ENCODE measurements around the gene PHF1. TPM values are rescaled to one million over a fixed set of nuclear protein-coding genes. Genes with fewer than 3 reads are reported as not detected.

The PHF1 gene
- total and polyA plus RNA-seq, 2 of the 13 experiments (the other 11 are each of a cell fraction or from before 2014, with no cell fraction given): 25.4 to 61.9 TPM

DNA sequence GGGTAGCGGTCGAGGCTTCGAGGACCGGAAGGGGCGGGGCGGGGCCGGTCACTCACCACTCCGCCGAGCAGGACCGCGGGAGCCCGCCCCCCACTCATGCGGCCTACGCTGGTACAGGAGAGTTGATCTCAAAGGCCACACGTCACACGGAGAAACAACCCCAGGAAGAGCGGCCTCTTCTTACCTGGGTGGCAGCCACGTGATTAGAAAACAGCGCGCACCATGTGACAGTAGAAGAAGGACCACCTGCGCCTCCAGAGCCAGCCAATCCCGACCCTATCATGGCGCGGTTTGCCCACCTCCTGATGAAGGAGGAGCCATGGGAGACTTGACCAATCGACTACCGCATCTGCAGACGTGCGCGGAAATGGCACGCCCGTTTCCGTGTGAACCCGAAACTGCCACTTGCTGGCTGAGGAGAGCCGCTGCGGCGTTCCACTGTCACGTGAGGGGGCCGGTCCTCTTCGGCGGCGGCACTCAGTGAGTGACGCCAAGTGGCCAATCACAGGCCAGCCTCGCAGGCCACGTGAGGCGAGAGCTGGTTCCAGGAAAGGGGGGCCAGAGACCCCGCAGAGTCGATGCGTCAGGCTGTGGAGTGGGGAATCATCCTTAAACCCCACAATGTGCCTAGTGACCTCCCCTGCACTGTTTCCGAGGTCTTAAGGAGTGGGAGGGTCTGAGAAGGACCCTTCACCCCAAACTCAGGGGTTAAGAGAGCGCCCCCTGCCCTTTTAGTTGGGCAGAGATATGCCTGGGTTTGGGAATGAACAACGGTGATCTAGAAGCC is 7.3 kb downstream of the PHF1 start, which contains the start of gene CUTA (continued):
- no peak for TF ChIP-seq HNF4G (IDR thresholded peaks at IDR 0.05; ENCODE audit: borderline replicate concordance, low read depth, low read length)
- TF ChIP-seq HNF4G (CRISPR knock-in tag; IDR thresholded peaks at IDR 0.05; ENCODE audit: borderline replicate concordance, low read depth): peak; percentile 21; the same call in 1 of the 2 replicates
- TF ChIP-seq GATA4 (IDR thresholded peaks at IDR 0.05; ENCODE audit: borderline replicate concordance, low read depth): 0 out of 2 replicates have a peak, but pooled peaks have one; percentile 62
- TF ChIP-seq, protein P1, sequence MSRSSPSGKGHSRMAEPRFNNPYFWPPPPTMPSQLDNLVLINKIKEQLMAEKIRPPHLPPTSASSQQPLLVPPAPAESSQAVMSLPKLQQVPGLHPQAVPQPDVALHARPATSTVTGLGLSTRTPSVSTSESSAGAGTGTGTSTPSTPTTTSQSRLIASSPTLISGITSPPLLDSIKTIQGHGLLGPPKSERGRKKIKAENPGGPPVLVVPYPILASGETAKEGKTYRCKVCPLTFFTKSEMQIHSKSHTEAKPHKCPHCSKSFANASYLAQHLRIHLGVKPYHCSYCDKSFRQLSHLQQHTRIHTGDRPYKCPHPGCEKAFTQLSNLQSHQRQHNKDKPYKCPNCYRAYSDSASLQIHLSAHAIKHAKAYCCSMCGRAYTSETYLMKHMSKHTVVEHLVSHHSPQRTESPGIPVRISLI (CRISPR knock-in tag; IDR thresholded peaks at IDR 0.05; ENCODE audit: borderline replicate concordance): 0 out of 2 replicates have a peak, but pooled peaks have one; percentile 38
- peak; percentile 4 for TF ChIP-seq KLF9 (CRISPR knock-in tag; IDR thresholded peaks at IDR 0.05; ENCODE audit: low read depth)
- TF ChIP-seq CREM (IDR thresholded peaks at IDR 0.05): peak; percentile 89
- TF ChIP-seq CREM (CRISPR knock-in tag; IDR thresholded peaks at IDR 0.05): no peak
- no peak for TF ChIP-seq NCOR1 (IDR thresholded peaks at IDR 0.05; ENCODE audit: borderline replicate concordance, low read length)
- TF ChIP-seq ZNF264 (CRISPR knock-in tag; IDR thresholded peaks at IDR 0.05): peak; percentile 78
- TF ChIP-seq, protein P2, sequence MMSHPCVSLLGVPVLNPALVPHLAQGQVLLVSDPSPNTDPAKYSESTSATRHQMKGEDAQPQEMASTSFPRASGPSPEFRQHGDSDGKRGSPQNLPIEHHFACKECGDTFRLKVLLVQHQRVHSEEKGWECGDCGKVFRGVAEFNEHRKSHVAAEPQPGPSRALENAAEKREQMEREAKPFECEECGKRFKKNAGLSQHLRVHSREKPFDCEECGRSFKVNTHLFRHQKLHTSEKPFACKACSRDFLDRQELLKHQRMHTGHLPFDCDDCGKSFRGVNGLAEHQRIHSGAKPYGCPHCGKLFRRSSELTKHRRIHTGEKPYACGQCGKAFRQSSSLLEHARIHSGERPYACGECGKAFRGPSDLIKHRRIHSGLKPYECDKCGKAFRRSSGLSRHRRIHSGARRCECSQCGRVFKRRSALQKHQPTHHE (CRISPR knock-in tag; IDR thresholded peaks at IDR 0.05; ENCODE audit: borderline replicate concordance): peak; percentile 62
- TF ChIP-seq TEAD2 (CRISPR knock-in tag; IDR thresholded peaks at IDR 0.05): 0 out of 2 replicates have a peak, but pooled peaks have one; percentile 92
- TF ChIP-seq, protein P3, sequence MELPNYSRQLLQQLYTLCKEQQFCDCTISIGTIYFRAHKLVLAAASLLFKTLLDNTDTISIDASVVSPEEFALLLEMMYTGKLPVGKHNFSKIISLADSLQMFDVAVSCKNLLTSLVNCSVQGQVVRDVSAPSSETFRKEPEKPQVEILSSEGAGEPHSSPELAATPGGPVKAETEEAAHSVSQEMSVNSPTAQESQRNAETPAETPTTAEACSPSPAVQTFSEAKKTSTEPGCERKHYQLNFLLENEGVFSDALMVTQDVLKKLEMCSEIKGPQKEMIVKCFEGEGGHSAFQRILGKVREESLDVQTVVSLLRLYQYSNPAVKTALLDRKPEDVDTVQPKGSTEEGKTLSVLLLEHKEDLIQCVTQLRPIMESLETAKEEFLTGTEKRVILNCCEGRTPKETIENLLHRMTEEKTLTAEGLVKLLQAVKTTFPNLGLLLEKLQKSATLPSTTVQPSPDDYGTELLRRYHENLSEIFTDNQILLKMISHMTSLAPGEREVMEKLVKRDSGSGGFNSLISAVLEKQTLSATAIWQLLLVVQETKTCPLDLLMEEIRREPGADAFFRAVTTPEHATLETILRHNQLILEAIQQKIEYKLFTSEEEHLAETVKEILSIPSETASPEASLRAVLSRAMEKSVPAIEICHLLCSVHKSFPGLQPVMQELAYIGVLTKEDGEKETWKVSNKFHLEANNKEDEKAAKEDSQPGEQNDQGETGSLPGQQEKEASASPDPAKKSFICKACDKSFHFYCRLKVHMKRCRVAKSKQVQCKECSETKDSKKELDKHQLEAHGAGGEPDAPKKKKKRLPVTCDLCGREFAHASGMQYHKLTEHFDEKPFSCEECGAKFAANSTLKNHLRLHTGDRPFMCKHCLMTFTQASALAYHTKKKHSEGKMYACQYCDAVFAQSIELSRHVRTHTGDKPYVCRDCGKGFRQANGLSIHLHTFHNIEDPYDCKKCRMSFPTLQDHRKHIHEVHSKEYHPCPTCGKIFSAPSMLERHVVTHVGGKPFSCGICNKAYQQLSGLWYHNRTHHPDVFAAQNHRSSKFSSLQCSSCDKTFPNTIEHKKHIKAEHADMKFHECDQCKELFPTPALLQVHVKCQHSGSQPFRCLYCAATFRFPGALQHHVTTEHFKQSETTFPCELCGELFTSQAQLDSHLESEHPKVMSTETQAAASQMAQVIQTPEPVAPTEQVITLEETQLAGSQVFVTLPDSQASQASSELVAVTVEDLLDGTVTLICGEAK (IDR thresholded peaks at IDR 0.05): no peak
- TF ChIP-seq, protein P3 (CRISPR knock-in tag; IDR thresholded peaks at IDR 0.05): peak; percentile 27; the same call in 1 of the 2 replicates
- TF ChIP-seq PRPF4 (IDR thresholded peaks at IDR 0.05; ENCODE audit: low read depth, low read length, poor library complexity, severe bottlenecking): no peak
- TF ChIP-seq ZFAT (CRISPR knock-in tag; conservative IDR thresholded peaks at IDR 0.05): 0 out of 2 replicates have a peak, but pooled peaks have one; percentile 53
- TF ChIP-seq ZNF230 (CRISPR knock-in tag; IDR thresholded peaks at IDR 0.05): peak; percentile 73
